HEK293T (cell line): Measurements from ENCODE around the gene TMIE.
"Not testable (repeated sequence)": the region's sequence is repeated elsewhere in the genome, so short reads cannot be mapped to it uniquely, and the experiment has no call there.

Source experiments
- ARNT ChIP-seq: fragments of 450-650 bp; IDR thresholded peaks from 2 replicates; pipeline ENCODE4 v1.6.1; 2017; ENCODE audit warnings: mild to moderate bottlenecking
- BHLHE40 ChIP-seq: fragments of 450-650 bp; IDR thresholded peaks from 2 replicates; pipeline ENCODE4 v1.6.1; 2016; ENCODE audit warnings: mild to moderate bottlenecking, moderate library complexity, borderline replicate concordance
- FOXK2 ChIP-seq: fragments of 450-650 bp; IDR thresholded peaks from 2 replicates; pipeline ENCODE4 v1.6.1; 2016; ENCODE audit warnings: mild to moderate bottlenecking
- SP1 ChIP-seq: fragments of 450-650 bp; IDR thresholded peaks from 2 replicates; pipeline ENCODE4 v1.6.1; 2017
- TARDBP ChIP-seq: fragments of 450-650 bp; IDR thresholded peaks from 2 replicates; pipeline ENCODE4 v1.6.1; 2016
- ZNF384 ChIP-seq: fragments of 450-650 bp; IDR thresholded peaks from 2 replicates; pipeline ENCODE4 v1.6.1; 2016

DNA sequence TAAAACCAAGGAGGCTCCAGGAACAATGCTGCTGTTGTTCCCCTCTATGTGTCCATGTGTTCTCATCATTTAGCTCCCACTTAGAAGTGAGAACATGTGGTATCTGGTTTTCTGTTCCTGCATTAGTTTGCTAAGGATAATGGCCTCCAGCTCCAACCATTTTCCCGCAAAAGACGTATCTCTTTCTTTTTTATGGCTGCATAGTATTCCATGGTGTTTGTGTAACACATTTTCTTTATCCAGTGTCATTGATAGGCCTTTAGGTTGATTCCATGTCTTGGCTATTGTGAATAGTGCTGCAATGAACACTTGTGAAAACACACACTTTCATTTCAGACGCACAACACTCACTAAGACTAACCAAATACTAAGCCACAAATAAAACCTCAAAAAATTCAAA is 38.4 kb downstream of the TMIE start:
- not testable (repeated sequence) for TF ChIP-seq ARNT, TARDBP, ZNF384, SP1, FOXK2, BHLHE40
